GM12891 (cell line): ENCODE data around the gene RASIP1.
A peak's percentile ranks its signal among the peaks of the same experiment; 100 is the strongest.
"Not testable (repeated sequence)": the region's sequence is repeated elsewhere in the genome, so short reads cannot be mapped to it uniquely, and the experiment has no call there.

Experiments used
- DNase-seq: peaks from one replicate; pipeline ENCODE4 v3.0.0; 2011; ENCODE audit warnings: low spot score; ENCODE audit not compliant: insufficient read length
- FAIRE-seq: peaks from 2 replicates; lab custom pipeline; 2011; peaks lifted over from hg19 to GRCh38; lab: Jason Lieb, UNC
- PAX5 ChIP-seq: IDR thresholded peaks from 2 replicates; pipeline ENCODE4 v1.6.1; 2011; ENCODE audit warnings: low read length, moderate library complexity, mild to moderate bottlenecking; ENCODE audit not compliant: insufficient read depth, severe bottlenecking
- POLR2A ChIP-seq: IDR thresholded peaks from 2 replicates; pipeline ENCODE4 v1.6.1; 2011; ENCODE audit warnings: low read depth, low read length, control low read depth
- POLR2AphosphoS5 ChIP-seq: IDR thresholded peaks from 2 replicates; pipeline ENCODE4 v1.6.1; 2011; ENCODE audit warnings: low read depth, low read length, control low read depth
- POU2F2 ChIP-seq: IDR thresholded peaks from 2 replicates; pipeline ENCODE4 v1.6.1; 2011; ENCODE audit warnings: low read depth, mild to moderate bottlenecking, control low read depth, low read length, moderate library complexity
- SPI1 ChIP-seq: IDR thresholded peaks from 2 replicates; pipeline ENCODE4 v1.6.1; 2011; ENCODE audit warnings: low read depth, low read length, control low read depth
- TAF1 ChIP-seq: IDR thresholded peaks from 2 replicates; pipeline ENCODE4 v1.6.1; 2011; ENCODE audit warnings: low read depth, low read length, control low read depth

RASIP1 gene

GRCh38 chr19:48728911-48729664, 11.3 kb downstream of the RASIP1 start:
- TF ChIP-seq POLR2AphosphoS5 (no peak), TAF1 (no peak)
- DNase-seq (no peak), FAIRE-seq (no peak)

- DNase-seq (no peak), FAIRE-seq (no peak)
- TF ChIP-seq POLR2AphosphoS5 (no peak), SPI1 (peak; percentile 69)
These were observed 13.9 kb downstream of the RASIP1 start for GRCh38 chr19:48726556-48726955.

- no peak for TF ChIP-seq POLR2AphosphoS5
- peak; percentile 82 for TF ChIP-seq SPI1
- FAIRE-seq (no peak), DNase-seq (no peak)
These were observed 15.3 kb downstream of the RASIP1 start for GRCh38 chr19:48724796-48725753.

- DNase-seq (no peak), FAIRE-seq (no peak)
- TF ChIP-seq TAF1 (no peak), SPI1 (no peak), POU2F2 (no peak), PAX5 (no peak), POLR2A (no peak), POLR2AphosphoS5 (no peak)
These were observed 18.2 kb downstream of the RASIP1 start for GRCh38 chr19:48722196-48722708.

GRCh38 chr19:48720613-48721296, 19.7 kb downstream of the RASIP1 start:
- TF ChIP-seq POLR2A = 0 out of 2 replicates have a peak, but pooled peaks have one; percentile 27
- TF ChIP-seq TAF1 = no peak
- no peak for TF ChIP-seq POLR2AphosphoS5
- no peak for TF ChIP-seq SPI1
- TF ChIP-seq PAX5 = no peak
- peak; percentile 71; the same call in 1 of the 2 replicates for TF ChIP-seq POU2F2
- peak; percentile 96 for FAIRE-seq
- DNase-seq = peak; percentile 96

GRCh38 chr19:48720251-48720612, 20.2 kb downstream of the RASIP1 start:
- TF ChIP-seq TAF1 = no peak
- no peak for TF ChIP-seq POLR2AphosphoS5
- no peak for TF ChIP-seq PAX5
- DNase-seq (no peak), FAIRE-seq (no peak)

GRCh38 chr19:48719263-48720171, 20.9 kb downstream of the RASIP1 start, which contains the start of gene MAMSTR:
TSS of gene MAMSTR (minus strand) at chr19:48719725. CDS start at chr19:48719031, 694 bp downstream.
- TF ChIP-seq POLR2A = no peak
- TF ChIP-seq PAX5 = no peak
- TF ChIP-seq POU2F2 = no peak
- no peak for TF ChIP-seq SPI1
- no peak for TF ChIP-seq TAF1
- TF ChIP-seq POLR2AphosphoS5 = no peak
- no peak for FAIRE-seq
- no peak for DNase-seq

GRCh38 chr19:48718711-48719231, 21.6 kb downstream of the RASIP1 start:
- DNase-seq (no peak), FAIRE-seq (no peak)

GRCh38 chr19:48718106-48718505, 22.3 kb downstream of the RASIP1 start:
- not testable (repeated sequence) for DNase-seq, FAIRE-seq

More at GRCh38 chr19:48718711-48719231, 21.6 kb downstream of the RASIP1 start:
- TF ChIP-seq POLR2A = no peak
- TF ChIP-seq POU2F2 = no peak
- TF ChIP-seq TAF1 = no peak
- no peak for TF ChIP-seq PAX5
- TF ChIP-seq POLR2AphosphoS5 = no peak
- TF ChIP-seq SPI1 = no peak
